ENCODE data around the gene SRCIN1.

- TF ChIP-seq EZH2phosphoT487 (IDR thresholded peaks at IDR 0.05; ENCODE audit: borderline replicate concordance, low read length) (no peak), CTCF (conservative IDR thresholded peaks at IDR 0.05; ENCODE audit: low read depth, low read length) (no peak; the same call in 1 of the 2 replicates), EZH2 (IDR thresholded peaks at IDR 0.05; ENCODE audit: low read length, unreplicated experiment) (no peak)
These were observed 1.0 kb downstream of the SRCIN1 start for GRCh38 chr17:38604479-38605403.

Measured in PC-3 (cell line).